Activated B cell treated with CpG ODN at 0.5 μM for 24 hours (primary cell): Measurements from ENCODE around the gene HOXA9. TPM values are rescaled to one million over a fixed set of nuclear protein-coding genes. Genes with fewer than 3 reads are reported as not detected.

Experiments used
- ATAC-seq: fragments of 200-7000 bp; cut with Tn5 transposase; one replicate; pipeline ENCODE4 v1.10.0; 2021; ENCODE audit warnings: low read depth, mild to moderate bottlenecking, moderate library complexity
- CTCF ChIA-PET: fragments of 350-600 bp; sonication (Branson Sonifier 250); formaldehyde crosslinking; loops from one replicate; lab custom pipeline; 2021; ENCODE audit warnings: antibody characterized with exemption; lab: Charles Lee
- POLR2A ChIA-PET: fragments of 350-600 bp; sonication (Branson Sonifier 250); formaldehyde crosslinking; loops from one replicate; lab custom pipeline; 2021; ENCODE audit warnings: antibody characterized with exemption; lab: Charles Lee
- DNase-seq: peaks from one replicate; pipeline ENCODE4 v3.0.0; 2022
- H3K27ac Mint-ChIP-seq: one replicate; pipeline ENCODE4 v1.8.0; 2020; ENCODE audit warnings: mixed read lengths
- H3K27me3 Mint-ChIP-seq: one replicate; pipeline ENCODE4 v1.8.0; 2021; ENCODE audit warnings: mixed read lengths
- H3K36me3 Mint-ChIP-seq: one replicate; pipeline ENCODE4 v1.8.0; 2021; ENCODE audit warnings: low read depth, mixed read lengths
- H3K4me1 Mint-ChIP-seq: one replicate; pipeline ENCODE4 v1.8.0; 2021; ENCODE audit warnings: mixed read lengths
- H3K4me3 Mint-ChIP-seq: one replicate; pipeline ENCODE4 v1.8.0; 2020; ENCODE audit warnings: mild to moderate bottlenecking, mixed read lengths
- H3K9me3 Mint-ChIP-seq: one replicate; pipeline ENCODE4 v1.8.0; 2020; ENCODE audit warnings: mixed read lengths
- CTCF ChIP-seq: fragments of 200-600 bp; IDR thresholded peaks from one replicate; pipeline ENCODE4 v1.8.0; 2022; ENCODE audit warnings: antibody characterized with exemption, mild to moderate bottlenecking
- intact Hi-C: fragments of 100-400 bp; cut with micrococcal nuclease; formaldehyde crosslinking; loops from one replicate; pipeline ENCODE4 v1.15.1; 2024
- total RNA-seq: library from RNA; stranded (reverse); gene quantifications from 2 replicates; pipeline ENCODE4 v1.2.3, GENCODE V29; 2022

The HOXA9 gene
- total RNA-seq, 1 donor from 2014 or later = not detected

- CTCF ChIA-PET = interaction anchor here (0.6 to 3.6 kb wide), 35 partner anchors 10 to 1311 kb away, joined by 3 to 94 read pairs (median 4); no protein-coding TSS in a partner anchor
- Mint-ChIP-seq H3K27me3 (peaks cover 72% of the 10 kb centered on the region), H3K36me3 (no peaks in the 10 kb centered on the region), H3K9me3 (no peaks in the 10 kb centered on the region), H3K4me3 (peak overlapping the region; percentile 75), H3K27ac (no peak overlapping the region), H3K4me1 (peaks cover 31% of the 10 kb centered on the region)
- peak; percentile 97 for TF ChIP-seq CTCF
- POLR2A ChIA-PET = interaction anchor here (0.6 to 1.7 kb wide), 6 partner anchors 10 to 1298 kb away, joined by 3 to 6 read pairs (median 4); no protein-coding TSS in a partner anchor
- ATAC-seq (peak; percentile 87), DNase-seq (peak; percentile 83)
- intact Hi-C loops = loop anchor here (1.0 to 5.0 kb wide), 18 partner anchors 10 to 1902 kb away; partner anchors contain the start of genes HOXA1, NFE2L3 and SNX10
Observed at GRCh38 chr7:27160546-27161213, 4.7 kb downstream of the HOXA9 start.

- peak overlapping the region; percentile 75 for H3K4me3 Mint-ChIP-seq
- ChIA-PET CTCF (interaction anchor here (1.1 to 3.6 kb wide), 13 partner anchors 10 to 1309 kb away, joined by 4 to 94 read pairs (median 6); no protein-coding TSS in a partner anchor), POLR2A (interaction anchor here (0.6 to 1.7 kb wide), 3 partner anchors 9 to 732 kb away, joined by 3 to 6 read pairs (median 6); no protein-coding TSS in a partner anchor)
- H3K4me1 Mint-ChIP-seq = peaks cover 33% of the 10 kb centered on the region
- peak; percentile 39 for DNase-seq
- intact Hi-C loops = loop anchor here (2.0 to 5.0 kb wide), 12 partner anchors 63 to 1901 kb away; partner anchors contain the start of genes HOXA1, NFE2L3 and SNX10
- no peak for TF ChIP-seq CTCF
- no peak overlapping the region for H3K27ac Mint-ChIP-seq
- ATAC-seq = peak; percentile 22
- H3K36me3 Mint-ChIP-seq = no peaks in the 10 kb centered on the region
- H3K9me3 Mint-ChIP-seq = no peaks in the 10 kb centered on the region
- H3K27me3 Mint-ChIP-seq = peaks cover 74% of the 10 kb centered on the region
Observed at GRCh38 chr7:27160145-27160545, 5.2 kb downstream of the HOXA9 start.

GRCh38 chr7:27159266-27160144, 5.8 kb downstream of the HOXA9 start:
- no peak for ATAC-seq
- no peak overlapping the region for H3K27ac Mint-ChIP-seq

GRCh38 chr7:27158436-27159265, 6.7 kb downstream of the HOXA9 start:
- TF ChIP-seq CTCF = no peak
- intact Hi-C loops = no loop called here

More at GRCh38 chr7:27159266-27160144, 5.8 kb downstream of the HOXA9 start:
- CTCF ChIA-PET = interaction anchor here (0.8 to 1.6 kb wide), 8 partner anchors 9 to 1267 kb away, joined by 3 to 8 read pairs (median 4); no protein-coding TSS in a partner anchor
- TF ChIP-seq CTCF = no peak
- Mint-ChIP-seq H3K4me1 (peaks cover 38% of the 10 kb centered on the region), H3K27me3 (peaks cover 78% of the 10 kb centered on the region), H3K4me3 (peak overlapping the region; percentile 75), H3K36me3 (no peaks in the 10 kb centered on the region), H3K9me3 (no peaks in the 10 kb centered on the region)
- POLR2A ChIA-PET = no interaction called here
- DNase-seq = no peak
- intact Hi-C loops = loop anchor here (2.0 to 5.0 kb wide), 12 partner anchors 62 to 1901 kb away; partner anchors contain the start of genes HOXA1, NFE2L3 and SNX10

More at GRCh38 chr7:27158436-27159265, 6.7 kb downstream of the HOXA9 start:
- peaks cover 77% of the 10 kb centered on the region for H3K27me3 Mint-ChIP-seq
- no peaks in the 10 kb centered on the region for H3K9me3 Mint-ChIP-seq
- ChIA-PET CTCF (interaction anchor here (0.8 to 1.6 kb wide), 8 partner anchors 8 to 1266 kb away, joined by 3 to 8 read pairs (median 4); no protein-coding TSS in a partner anchor), POLR2A (no interaction called here)
- DNase-seq (no peak), ATAC-seq (no peak)
- peaks cover 38% of the 10 kb centered on the region for H3K4me1 Mint-ChIP-seq
- H3K4me3 Mint-ChIP-seq = peak overlapping the region; percentile 37
- H3K36me3 Mint-ChIP-seq = no peaks in the 10 kb centered on the region
- H3K27ac Mint-ChIP-seq = peak overlapping the region; percentile 28
